Ovary (tissue), 3 donors: ENCODE measurements around the gene CCAR1.

ENCODE experiments used
- CTCF ChIP-seq, 3 donors: fragments of 450-650 bp in 2 of 3; fragments of 200-600 bp in 1 of 3; IDR thresholded peaks; one replicate each; pipeline versions ENCODE4 v1.5.1 to v1.8.0; 2016 to 2022; ENCODE audit warnings: antibody characterized with exemption in 3 of 3, mild to moderate bottlenecking in 1 of 3
- EP300 ChIP-seq: sonication (generic); formaldehyde crosslinking; IDR thresholded peaks from one replicate; pipeline ENCODE4 v1.6.1; 2017; ENCODE audit warnings: antibody characterized with exemption
- POLR2A ChIP-seq: fragments of 450-650 bp; IDR thresholded peaks from one replicate; pipeline ENCODE4 v1.6.1; 2017; ENCODE audit warnings: antibody characterized with exemption, mild to moderate bottlenecking, moderate library complexity
- donor health status: DM: no; HTN: no; CAD: no.

- no peak for TF ChIP-seq POLR2A
- no peak for TF ChIP-seq CTCF (IDR thresholded peaks at IDR 0.05)
- no peak for TF ChIP-seq EP300
These were observed 35.7 kb downstream of the CCAR1 start for GRCh38 chr10:68756766-68757165.
